CD14-positive monocyte (primary cell): ENCODE results near the gene SLC25A44. TPM values are rescaled to one million over a fixed set of nuclear protein-coding genes. Genes with fewer than 3 reads are reported as not detected.

Experiments
- DNase-seq, 3 donors: peaks; one replicate each; pipeline ENCODE4 v3.0.0-alpha.2; 2011 to 2022
- H2AFZ ChIP-seq: 2 replicates; pipeline ENCODE4 v1.6.0; 2012; ENCODE audit warnings: mild to moderate bottlenecking, low read depth, low read length, inconsistent platforms; ENCODE audit not compliant: insufficient read depth, poor library complexity, severe bottlenecking
- H3K27ac ChIP-seq, 2 donors: 1 replicate in 1 of 2; 2 replicates in 1 of 2; pipeline ENCODE4 v1.5.1; 2012 to 2013; ENCODE audit warnings: low read length in 2 of 2, control low read depth in 1 of 2, inconsistent platforms in 1 of 2, low read depth in 1 of 2, mild to moderate bottlenecking in 1 of 2
- H3K27me3 ChIP-seq, 2 donors: one replicate each; pipeline versions ENCODE4 v1.6.0 to v1.6.1; 2011 to 2013; ENCODE audit warnings: low read length in 2 of 2; ENCODE audit not compliant: control insufficient read depth in 2 of 2, insufficient read depth in 2 of 2
- H3K36me3 ChIP-seq, 2 donors: replicated peaks in 1 of 2; 1 replicate in 1 of 2; 2 replicates in 1 of 2; pipeline versions ENCODE4 v1.5.1 to v1.6.1; 2012 to 2013; ENCODE audit warnings: low read length in 2 of 2, control low read depth in 1 of 2, inconsistent platforms in 1 of 2, mild to moderate bottlenecking in 1 of 2; ENCODE audit not compliant: insufficient read depth in 2 of 2, control insufficient read depth in 1 of 2
- H3K4me1 ChIP-seq, 2 donors: 1 replicate in 1 of 2; 2 replicates in 1 of 2; pipeline versions ENCODE4 v1.5.1 to v1.6.1; 2012 to 2013; ENCODE audit warnings: low read length in 2 of 2, control low read depth in 1 of 2, inconsistent platforms in 1 of 2, mild to moderate bottlenecking in 1 of 2, moderate library complexity in 1 of 2; ENCODE audit not compliant: insufficient read depth in 2 of 2, control insufficient read depth in 1 of 2
- H3K4me2 ChIP-seq: replicated peaks from 2 replicates; pipeline ENCODE3; 2012; ENCODE audit warnings: low read length, moderate library complexity, mild to moderate bottlenecking; ENCODE audit not compliant: poor library complexity, severe bottlenecking; ENCODE audit errors: extremely low read depth
- H3K4me3 ChIP-seq, 3 experiments: fragments of 200-600 bp in 1 of 3; sonication (generic) in 1 of 3; replicated peaks in 1 of 3; 1 replicate in 2 of 3; 2 replicates in 1 of 3; pipeline ENCODE4 v1.5.1; 2011 to 2013; ENCODE audit warnings: low read length in 3 of 3, mild to moderate bottlenecking in 3 of 3, control low read depth in 2 of 3, low read depth in 2 of 3, inconsistent platforms in 1 of 3, moderate library complexity in 1 of 3
- H3K79me2 ChIP-seq: 2 replicates; pipeline ENCODE4 v1.6.0; 2012; ENCODE audit warnings: mild to moderate bottlenecking, control low read depth, inconsistent platforms, low read length, moderate library complexity; ENCODE audit not compliant: insufficient read depth
- H3K9ac ChIP-seq: 2 replicates; pipeline ENCODE4 v1.6.0; 2017; ENCODE audit warnings: low read length, mild to moderate bottlenecking; ENCODE audit not compliant: insufficient read depth, poor library complexity, severe bottlenecking
- H3K9me3 ChIP-seq, 2 donors: replicated peaks in 1 of 2; 1 replicate in 1 of 2; 2 replicates in 1 of 2; pipeline versions ENCODE4 v1.5.1 to v1.6.1; 2012 to 2013; ENCODE audit warnings: low read length in 2 of 2, control low read depth in 1 of 2; ENCODE audit not compliant: control insufficient read depth in 1 of 2, insufficient read depth in 1 of 2
- H4K20me1 ChIP-seq: 2 replicates; pipeline ENCODE4 v1.6.0; 2012; ENCODE audit warnings: mild to moderate bottlenecking, low read length, control low read depth, moderate library complexity; ENCODE audit not compliant: insufficient read depth
- H3K27ac Mint-ChIP-seq, 7 donors: one replicate each; pipeline ENCODE4 v1.8.0; 2020; ENCODE audit warnings: mild to moderate bottlenecking in 7 of 7, mixed read lengths in 7 of 7, moderate library complexity in 6 of 7, inconsistent platforms in 2 of 7
- H3K27me3 Mint-ChIP-seq, 3 donors: one replicate each; pipeline ENCODE4 v1.8.0; 2021 to 2022; ENCODE audit warnings: low read depth in 3 of 3, mild to moderate bottlenecking in 3 of 3, mixed read lengths in 3 of 3, moderate library complexity in 3 of 3, inconsistent platforms in 1 of 3
- H3K36me3 Mint-ChIP-seq, 2 donors: one replicate each; pipeline ENCODE4 v1.8.0; 2020; ENCODE audit warnings: mixed read lengths in 2 of 2, inconsistent platforms in 1 of 2, mild to moderate bottlenecking in 1 of 2
- H3K4me1 Mint-ChIP-seq: one replicate; pipeline ENCODE4 v1.8.0; 2020; ENCODE audit warnings: mild to moderate bottlenecking, mixed read lengths
- H3K4me3 Mint-ChIP-seq, 2 donors: one replicate each; pipeline ENCODE4 v1.8.0; 2020; ENCODE audit warnings: mild to moderate bottlenecking in 2 of 2, mixed read lengths in 2 of 2, moderate library complexity in 1 of 2
- H3K9me3 Mint-ChIP-seq, 7 donors: one replicate each; pipeline ENCODE4 v1.8.0; 2020 to 2022; ENCODE audit warnings: mixed read lengths in 7 of 7, mild to moderate bottlenecking in 6 of 7, moderate library complexity in 6 of 7, inconsistent platforms in 2 of 7
- CTCF ChIP-seq: fragments of 200-600 bp; IDR thresholded peaks from one replicate; pipeline ENCODE4 v1.8.0; 2022; ENCODE audit warnings: antibody characterized with exemption, mild to moderate bottlenecking
- WGBS: methylation state at CpG from one replicate; pipeline ENCODE4 v1.1.5; 2013; ENCODE audit warnings: missing lambda C conversion rate; ENCODE audit not compliant: insufficient coverage; 5-methylcytosine and 5-hydroxymethylcytosine counted together
- intact Hi-C, 2 donors: fragments of 100-400 bp; cut with micrococcal nuclease; formaldehyde crosslinking; loops; one replicate each; pipeline versions ENCODE4 v1.15.0 to v1.15.1; 2023
- polyA plus RNA-seq, 3 donors: library from polyadenylated mRNA; depleted of rRNA in 1 of 3; unstranded in 2 of 3; stranded (reverse) in 1 of 3; fragments of 300-500 nt in 2 of 3; fragments of >200 nt in 1 of 3; fragmentation: Illumina TruSeq in 2 of 3; gene quantifications; 1 replicate in 2 of 3; 2 replicates in 1 of 3; pipeline ENCODE4 v1.2.3, GENCODE V29; 2012 to 2021

SLC25A44 gene
- polyA plus RNA-seq, 3 donors: 17.1 to 28.8 (median 24.1) TPM

DNA sequence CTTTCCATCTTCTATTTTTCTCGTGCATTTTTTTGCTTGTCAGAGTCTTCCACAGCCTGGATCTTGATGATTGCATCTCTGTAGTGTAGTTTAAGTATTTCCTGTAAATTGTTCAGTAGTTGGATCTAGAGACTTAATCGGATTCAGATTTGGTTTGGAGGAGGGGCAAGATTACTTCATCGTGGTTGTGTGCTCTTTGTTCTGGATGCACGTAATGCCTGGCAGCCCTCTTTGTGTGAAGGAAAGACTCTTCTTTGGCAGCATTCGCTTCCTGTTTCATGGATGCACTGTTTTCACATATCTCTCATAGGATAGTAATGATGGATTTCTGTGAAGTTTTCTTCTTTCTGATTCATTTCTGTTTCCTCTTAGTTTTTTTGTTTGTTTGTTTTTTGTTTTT is 26.4 kb upstream of the SLC25A44 start:
- Histone ChIP-seq H3K9ac (no peak overlapping the region), H4K20me1 (peaks cover 16% of the 10 kb centered on the region), H3K4me1 (no peaks in the 10 kb centered on the region), H2AFZ (no peak overlapping the region), H3K4me3 (no peak overlapping the region), H3K9me3 (no peaks in the 10 kb centered on the region), H3K4me2 (no peak overlapping the region), H3K79me2 (no peaks in the 10 kb centered on the region), H3K27ac (no peak overlapping the region), H3K27me3 (no peaks in the 10 kb centered on the region), H3K36me3 (peaks cover 75 to 92% of the 10 kb centered on the region in 2 donors)
- DNase-seq: no peak
- Mint-ChIP-seq H3K27ac (peak overlapping the region in 3 of 7 donors; percentile 0 to 52 (median 43)), H3K36me3 (peaks cover 66 to 96% of the 10 kb centered on the region in 2 donors), H3K9me3 (peaks cover 0 to 4% (median 0%) of the 10 kb centered on the region in 7 donors), H3K27me3 (no peaks in the 10 kb centered on the region), H3K4me3 (no peak overlapping the region), H3K4me1 (peaks cover 8% of the 10 kb centered on the region)
- intact Hi-C loops: loop anchor here in 1 of 2 donors (10.0 kb wide), 1 partner anchor 73 kb away; no protein-coding TSS in a partner anchor
- WGBS: 67% methylated on average over 3 of the region's 5 CpGs
- TF ChIP-seq CTCF: no peak

- no peaks in the 10 kb centered on the region for H3K4me1 ChIP-seq
- H3K9me3 Mint-ChIP-seq: peaks cover 0 to 2% (median 0%) of the 10 kb centered on the region in 7 donors
- H2AFZ ChIP-seq: no peak overlapping the region
- WGBS: 100% methylated on average over 4 of the region's 9 CpGs
- peaks cover 0 to 2% (median 0%) of the 10 kb centered on the region in 3 donors for H3K27me3 Mint-ChIP-seq
- peak overlapping the region in 1 of 7 donors; percentile 46 for H3K27ac Mint-ChIP-seq
- peaks cover 47% of the 10 kb centered on the region for H4K20me1 ChIP-seq
- no peaks in the 10 kb centered on the region for H3K27me3 ChIP-seq
- intact Hi-C loops: no loop called here
- DNase-seq: no peak
- H3K9ac ChIP-seq: no peak overlapping the region
- H3K4me2 ChIP-seq: no peak overlapping the region
- H3K79me2 ChIP-seq: no peaks in the 10 kb centered on the region
- no peaks in the 10 kb centered on the region for H3K4me1 Mint-ChIP-seq
- H3K36me3 ChIP-seq: peaks cover 81 to 92% of the 10 kb centered on the region in 2 donors
- no peak overlapping the region for H3K4me3 Mint-ChIP-seq
- H3K27ac ChIP-seq: no peak overlapping the region
- H3K4me3 ChIP-seq: no peak overlapping the region
- no peak for TF ChIP-seq CTCF
- no peaks in the 10 kb centered on the region for H3K9me3 ChIP-seq
- H3K36me3 Mint-ChIP-seq: peaks cover 78 to 97% of the 10 kb centered on the region in 2 donors
Observed at GRCh38 chr1:156172696-156173470, 21.0 kb upstream of the SLC25A44 start.
